WTC11 (cell line): ENCODE results near the gene MYLK. TPM values are rescaled to one million over a fixed set of nuclear protein-coding genes. Genes with fewer than 3 reads are reported as not detected.

Experiments
- ATAC-seq: fragments of 200-7000 bp; cut with Tn5 transposase; 2 replicates; pipeline ENCODE4 v1.10.0; 2021; ENCODE audit warnings: mild to moderate bottlenecking, moderate library complexity
- CTCF ChIA-PET: fragments of 300-600 bp; sonication (Branson Sonifier 250); formaldehyde crosslinking; loops from one replicate; lab custom pipeline; 2021; ENCODE audit warnings: antibody characterized with exemption; lab: Charles Lee
- POLR2A ChIA-PET: fragments of 350-600 bp; sonication (Branson Sonifier 250); formaldehyde crosslinking; loops from one replicate; lab custom pipeline; 2021; ENCODE audit warnings: antibody characterized with exemption; lab: Charles Lee
- DNase-seq: peaks from one replicate; pipeline ENCODE4 v3.0.0; 2021; ENCODE audit warnings: low spot score
- H3K27ac Mint-ChIP-seq: 2 replicates; pipeline ENCODE4 v1.8.0; 2021; ENCODE audit warnings: mixed read lengths
- H3K27me3 Mint-ChIP-seq: 2 replicates; pipeline ENCODE4 v1.8.0; 2021; ENCODE audit warnings: low read depth, mild to moderate bottlenecking, moderate library complexity, mixed read lengths
- H3K36me3 Mint-ChIP-seq: 2 replicates; pipeline ENCODE4 v1.8.0; 2021; ENCODE audit warnings: mixed read lengths
- H3K4me1 Mint-ChIP-seq: 2 replicates; pipeline ENCODE4 v1.8.0; 2022; ENCODE audit warnings: mixed read lengths
- H3K4me3 Mint-ChIP-seq: 2 replicates; pipeline ENCODE4 v1.8.0; 2021; ENCODE audit warnings: mild to moderate bottlenecking, moderate library complexity, mixed read lengths
- H3K9me3 Mint-ChIP-seq: 2 replicates; pipeline ENCODE4 v1.8.0; 2021; ENCODE audit warnings: mixed read lengths
- ATF3 ChIP-seq: sonication (generic); formaldehyde crosslinking; conservative IDR thresholded peaks from 2 replicates; pipeline ENCODE4 v1.8.1; 2022; ENCODE audit warnings: mild to moderate bottlenecking, missing genetic modification reagents
- FOXJ3 ChIP-seq: sonication (generic); formaldehyde crosslinking; IDR thresholded peaks from 2 replicates; pipeline ENCODE4 v1.9.0; 2021; ENCODE audit warnings: missing genetic modification reagents, mild to moderate bottlenecking, borderline replicate concordance
- IRF2 ChIP-seq: sonication (generic); formaldehyde crosslinking; IDR thresholded peaks from 2 replicates; pipeline ENCODE4 v1.8.0; 2022; ENCODE audit warnings: low read depth, missing genetic modification reagents, borderline replicate concordance
- KAT7 ChIP-seq: sonication (generic); formaldehyde crosslinking; IDR thresholded peaks from 2 replicates; pipeline ENCODE4 v1.8.1; 2023; ENCODE audit warnings: missing genetic modification reagents, mild to moderate bottlenecking, borderline replicate concordance
- NFE2L1 ChIP-seq: sonication (generic); formaldehyde crosslinking; IDR thresholded peaks from 2 replicates; pipeline ENCODE4 v1.8.1; 2023; ENCODE audit warnings: missing genetic modification reagents
- OVOL2 ChIP-seq: fragments of 250-450 bp; sonication (Bioruptor Pico); IDR thresholded peaks from 2 replicates; pipeline ENCODE4 v1.9.0; 2021; ENCODE audit warnings: mild to moderate bottlenecking, borderline replicate concordance
- SOX15 ChIP-seq: fragments of 250-450 bp; sonication (Bioruptor Pico); IDR thresholded peaks from 2 replicates; pipeline ENCODE4 v1.9.0; 2021; ENCODE audit warnings: mild to moderate bottlenecking
- TEAD1 ChIP-seq: sonication (generic); formaldehyde crosslinking; IDR thresholded peaks from 2 replicates; pipeline ENCODE4 v1.8.0; 2022; ENCODE audit warnings: mild to moderate bottlenecking, missing genetic modification reagents
- TEAD4 ChIP-seq: sonication (generic); formaldehyde crosslinking; IDR thresholded peaks from 2 replicates; pipeline ENCODE4 v1.8.0; 2022; ENCODE audit warnings: mild to moderate bottlenecking, missing genetic modification reagents
- USF2 ChIP-seq: sonication (generic); formaldehyde crosslinking; IDR thresholded peaks from 2 replicates; pipeline ENCODE4 v1.8.1; 2023; ENCODE audit warnings: mild to moderate bottlenecking, missing genetic modification reagents, moderate library complexity
- ZBTB43 ChIP-seq: sonication (generic); formaldehyde crosslinking; IDR thresholded peaks from 2 replicates; pipeline ENCODE4 v1.8.1; 2023; ENCODE audit warnings: mild to moderate bottlenecking, missing genetic modification reagents
- ZNF512 ChIP-seq: sonication (generic); formaldehyde crosslinking; IDR thresholded peaks from 2 replicates; pipeline ENCODE4 v1.8.1; 2022; ENCODE audit warnings: missing genetic modification reagents, borderline replicate concordance
- ZNF532 ChIP-seq: fragments of 250-450 bp; sonication (Bioruptor Pico); IDR thresholded peaks from 2 replicates; pipeline ENCODE4 v1.9.0; 2021; ENCODE audit warnings: mild to moderate bottlenecking, borderline replicate concordance
- total RNA-seq: library from RNA; stranded (reverse); gene quantifications from 3 replicates; pipeline ENCODE4 v1.2.3, GENCODE V29; 2021

Gene MYLK
- total RNA-seq, 1 experiment from 2014 or later = 10.4 TPM

GRCh38 chr3:123728014-123728413 lies 156.1 kb downstream of the MYLK start (continued):
- no peak for TF ChIP-seq KAT7
- no peak for TF ChIP-seq TEAD4
- no peak for TF ChIP-seq OVOL2
- TF ChIP-seq FOXJ3 = no peak
- no peak for TF ChIP-seq ZNF512 (CRISPR knock-in tag)

GRCh38 chr3:123725652-123726400 lies 158.3 kb downstream of the MYLK start:
- TF ChIP-seq ZNF512 (CRISPR knock-in tag) (no peak), IRF2 (CRISPR knock-in tag) (no peak), SOX15 (no peak)
- H3K36me3 Mint-ChIP-seq = no peaks in the 10 kb centered on the region
- H3K4me3 Mint-ChIP-seq = no peak overlapping the region
- no peak overlapping the region for H3K27ac Mint-ChIP-seq
- no peaks in the 10 kb centered on the region; the same call in 1 of the 2 replicates for H3K4me1 Mint-ChIP-seq
- POLR2A ChIA-PET = no interaction called here
- CTCF ChIA-PET = interaction anchor here (0.8 to 1.1 kb wide), 3 partner anchors 53 to 83 kb away, joined by 3 to 4 read pairs (median 4); no protein-coding TSS in a partner anchor
- peak; percentile 23; the same call in 1 of the 2 replicates for ATAC-seq
- DNase-seq = no peak
- H3K9me3 Mint-ChIP-seq = no peaks in the 10 kb centered on the region
- no peaks in the 10 kb centered on the region for H3K27me3 Mint-ChIP-seq

DNA sequence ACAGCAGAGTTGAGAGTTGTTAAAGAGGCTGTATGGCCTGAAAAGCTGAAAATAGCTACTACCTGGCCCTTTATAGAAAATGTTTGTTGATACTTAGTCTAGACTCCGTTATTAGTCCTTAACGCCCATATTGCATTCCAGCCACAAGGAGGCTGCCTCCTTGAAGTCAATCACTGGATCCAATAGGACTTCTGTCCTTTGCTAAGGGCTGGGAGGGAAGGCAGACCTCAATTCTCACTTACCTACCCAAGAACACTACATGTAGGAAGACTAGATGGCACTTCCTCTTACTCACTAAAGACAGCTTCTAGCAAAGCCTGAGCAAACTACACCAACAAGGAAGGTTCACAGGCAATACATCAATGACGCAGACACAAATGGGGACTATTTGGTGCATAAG lies 159.8 kb downstream of the MYLK start:
- TF ChIP-seq TEAD4 = peak; percentile 85; the same call in 1 of the 2 replicates
- peak; percentile 79; the same call in 1 of the 2 replicates for TF ChIP-seq TEAD1 (CRISPR knock-in tag)
- no peak for TF ChIP-seq ATF3 (CRISPR knock-in tag)
- no peak for TF ChIP-seq NFE2L1 (CRISPR knock-in tag)
- no peak for TF ChIP-seq ZNF532 (CRISPR knock-in tag)
- TF ChIP-seq ZBTB43 = no peak
- no peak for TF ChIP-seq USF2 (CRISPR knock-in tag)
- peak; percentile 36 for DNase-seq
- Mint-ChIP-seq H3K36me3 (no peaks in the 10 kb centered on the region), H3K9me3 (no peaks in the 10 kb centered on the region), H3K27ac (no peak overlapping the region), H3K4me3 (no peak overlapping the region), H3K27me3 (no peaks in the 10 kb centered on the region), H3K4me1 (no peaks in the 10 kb centered on the region; the same call in 1 of the 2 replicates)
- peak; percentile 46 for ATAC-seq
- CTCF ChIA-PET = interaction anchor here (0.6 to 3.2 kb wide), 72 partner anchors 10 to 1211 kb away, joined by 3 to 141 read pairs (median 4); partner anchors contain the start of genes ADCY5, CCDC14 and KALRN
- POLR2A ChIA-PET = interaction anchor here (0.7 kb wide), 1 partner anchor 498 kb away, joined by 6 read pairs; no protein-coding TSS in a partner anchor
